NT2/D1 (cell line): ENCODE measurements around the gene GAPDHS.

Experiments used
- DNase-seq: peaks from one replicate; pipeline ENCODE4 v3.0.0-alpha.2; 2011; ENCODE audit warnings: low read depth, low spot score
- H3K27me3 ChIP-seq: 2 replicates; pipeline ENCODE4 v1.6.0; 2011; ENCODE audit warnings: mild to moderate bottlenecking; ENCODE audit not compliant: insufficient read length, insufficient read depth
- H3K36me3 ChIP-seq: 2 replicates; pipeline ENCODE4 v1.6.1; 2011; ENCODE audit warnings: mild to moderate bottlenecking, low read length, mixed read lengths; ENCODE audit not compliant: insufficient read depth, insufficient read length
- H3K4me1 ChIP-seq: 2 replicates; pipeline ENCODE4 v1.5.1; 2011; ENCODE audit not compliant: insufficient read depth, insufficient read length
- H3K4me3 ChIP-seq: 2 replicates; pipeline ENCODE4 v1.5.1; 2011; ENCODE audit warnings: low read depth; ENCODE audit not compliant: insufficient read length
- H3K9ac ChIP-seq: 2 replicates; pipeline ENCODE4 v1.6.0; 2011; ENCODE audit warnings: low read depth; ENCODE audit not compliant: insufficient read length
- H3K9me3 ChIP-seq: 2 replicates; pipeline ENCODE4 v1.5.1; 2011; ENCODE audit warnings: mild to moderate bottlenecking, low read length; ENCODE audit not compliant: insufficient read depth
- SUZ12 ChIP-seq: IDR thresholded peaks from 2 replicates; pipeline ENCODE4 v1.6.1; 2011; ENCODE audit not compliant: insufficient read length, insufficient read depth; ENCODE audit errors: extremely low read depth
- YY1 ChIP-seq: IDR thresholded peaks from 2 replicates; pipeline ENCODE4 v1.6.1; 2011; ENCODE audit not compliant: insufficient read length, insufficient read depth
- ZNF274 ChIP-seq: IDR thresholded peaks from 2 replicates; pipeline ENCODE4 v1.6.1; 2011; ENCODE audit warnings: mild to moderate bottlenecking, low read depth, low read length

The GAPDHS gene

GRCh38 chr19:35502751-35503150 lies 30.5 kb upstream of the GAPDHS start:
- Histone ChIP-seq H3K9ac (no peak overlapping the region), H3K4me3 (no peak overlapping the region), H3K9me3 (no peaks in the 10 kb centered on the region), H3K27me3 (no peaks in the 10 kb centered on the region), H3K4me1 (peaks cover 2% of the 10 kb centered on the region), H3K36me3 (peaks cover 64% of the 10 kb centered on the region)
- TF ChIP-seq ZNF274 (no peak), YY1 (no peak), SUZ12 (no peak)
- no peak for DNase-seq

- no peaks in the 10 kb centered on the region for H3K9me3 ChIP-seq
- no peak for DNase-seq
- peaks cover 2% of the 10 kb centered on the region for H3K4me1 ChIP-seq
- H3K4me3 ChIP-seq: no peak overlapping the region
- peaks cover 6% of the 10 kb centered on the region for H3K27me3 ChIP-seq
- H3K36me3 ChIP-seq: peaks cover 41% of the 10 kb centered on the region
- TF ChIP-seq SUZ12: no peak
- TF ChIP-seq ZNF274: no peak
- no peak for TF ChIP-seq YY1
- no peak overlapping the region for H3K9ac ChIP-seq
Measured at GRCh38 chr19:35506011-35506410, 27.2 kb upstream of the GAPDHS start.

- Histone ChIP-seq H3K4me3 (no peak overlapping the region), H3K36me3 (peaks cover 33% of the 10 kb centered on the region), H3K9ac (no peak overlapping the region), H3K9me3 (no peaks in the 10 kb centered on the region), H3K27me3 (peaks cover 8% of the 10 kb centered on the region), H3K4me1 (peaks cover 2% of the 10 kb centered on the region)
- DNase-seq: no peak
- TF ChIP-seq YY1 (no peak), ZNF274 (no peak), SUZ12 (no peak)
Measured at GRCh38 chr19:35507561-35507960, 25.7 kb upstream of the GAPDHS start.

- H3K4me3 ChIP-seq: no peak overlapping the region
- no peak for TF ChIP-seq ZNF274
- TF ChIP-seq YY1: no peak
- no peak for TF ChIP-seq SUZ12
Measured at GRCh38 chr19:35508129-35508528, 25.1 kb upstream of the GAPDHS start.

GRCh38 chr19:35509018-35509652 lies 24.1 kb upstream of the GAPDHS start:
- H3K27me3 ChIP-seq: peaks cover 8% of the 10 kb centered on the region
- peak overlapping the region; percentile 80 for H3K9ac ChIP-seq
- no peaks in the 10 kb centered on the region for H3K9me3 ChIP-seq
- peaks cover 6% of the 10 kb centered on the region for H3K4me1 ChIP-seq
- H3K36me3 ChIP-seq: peaks cover 29% of the 10 kb centered on the region
- no peak for DNase-seq
- TF ChIP-seq YY1: no peak
- no peak for TF ChIP-seq ZNF274
- TF ChIP-seq SUZ12: no peak
- H3K4me3 ChIP-seq: peak overlapping the region; percentile 48

More at GRCh38 chr19:35508129-35508528, 25.1 kb upstream of the GAPDHS start:
- no peaks in the 10 kb centered on the region for H3K9me3 ChIP-seq
- DNase-seq: no peak
- peaks cover 2% of the 10 kb centered on the region for H3K4me1 ChIP-seq
- peaks cover 8% of the 10 kb centered on the region for H3K27me3 ChIP-seq
- peaks cover 33% of the 10 kb centered on the region for H3K36me3 ChIP-seq
- H3K9ac ChIP-seq: no peak overlapping the region

- peaks cover 27% of the 10 kb centered on the region for H3K36me3 ChIP-seq
- H3K4me1 ChIP-seq: peaks cover 8% of the 10 kb centered on the region
- H3K9ac ChIP-seq: peak overlapping the region; percentile 80
- peak; percentile 72 for DNase-seq
- peak overlapping the region; percentile 48 for H3K4me3 ChIP-seq
- peaks cover 8% of the 10 kb centered on the region for H3K27me3 ChIP-seq
- TF ChIP-seq SUZ12 (no peak), YY1 (no peak), ZNF274 (no peak)
- H3K9me3 ChIP-seq: no peaks in the 10 kb centered on the region
Measured at GRCh38 chr19:35509861-35510625, 23.2 kb upstream of the GAPDHS start.

GRCh38 chr19:35510626-35510964 lies 22.7 kb upstream of the GAPDHS start:
- Histone ChIP-seq H3K4me3 (peak overlapping the region; percentile 48), H3K27me3 (peaks cover 8% of the 10 kb centered on the region), H3K9me3 (no peaks in the 10 kb centered on the region), H3K9ac (no peak overlapping the region), H3K36me3 (peaks cover 22% of the 10 kb centered on the region), H3K4me1 (peaks cover 8% of the 10 kb centered on the region)
- TF ChIP-seq ZNF274 (no peak), YY1 (no peak), SUZ12 (no peak)
- DNase-seq: no peak
